ENCODE measurements around the gene IRX4.

IRX4 gene

GRCh38 chr5:1835431-1835830 is 47.3 kb downstream of the IRX4 start:
- DNase-seq = no peak

- DNase-seq = no peak
These were observed 47.9 kb downstream of the IRX4 start for GRCh38 chr5:1834721-1835429.

GRCh38 chr5:1834022-1834551 is 48.6 kb downstream of the IRX4 start:
- no peak for DNase-seq

- DNase-seq = no peak
These were observed 49.3 kb downstream of the IRX4 start for GRCh38 chr5:1833264-1834021.

- no peak for DNase-seq
These were observed 50.0 kb downstream of the IRX4 start for GRCh38 chr5:1832511-1833250.

GRCh38 chr5:1831677-1832313 is 50.9 kb downstream of the IRX4 start:
- no peak for DNase-seq

- DNase-seq = no peak
These were observed 51.5 kb downstream of the IRX4 start for GRCh38 chr5:1831257-1831656.

- no peak for DNase-seq
These were observed 52.0 kb downstream of the IRX4 start for GRCh38 chr5:1830571-1831228.

- DNase-seq = no peak
These were observed 54.8 kb downstream of the IRX4 start for GRCh38 chr5:1827886-1828397.

Data from activated CD4-positive, CD25-positive, alpha-beta regulatory T cell treated with anti-CD3 and anti-CD28 coated beads, Interleukin-2, amount 50 U/mL, for 72 hours (primary cell).